Sigmoid colon (tissue), 4 donors: ENCODE measurements around the gene KRTAP4-3.

Experiments
- EP300 ChIP-seq, 4 donors: sonication (generic); formaldehyde crosslinking; IDR thresholded peaks; one replicate each; pipeline ENCODE4 v1.6.1; 2017; ENCODE audit warnings: antibody characterized with exemption in 4 of 4
- TF ChIP-seq, protein P1 (sequence below), 4 experiments: fragments of 450-650 bp in 3 of 4; fragments of 200-600 bp in 1 of 4; IDR thresholded peaks; one replicate each; pipeline ENCODE4 v1.5.1; 2016 to 2019; ENCODE audit warnings: antibody characterized with exemption in 4 of 4, mild to moderate bottlenecking in 3 of 4, moderate library complexity in 2 of 4

DNA sequence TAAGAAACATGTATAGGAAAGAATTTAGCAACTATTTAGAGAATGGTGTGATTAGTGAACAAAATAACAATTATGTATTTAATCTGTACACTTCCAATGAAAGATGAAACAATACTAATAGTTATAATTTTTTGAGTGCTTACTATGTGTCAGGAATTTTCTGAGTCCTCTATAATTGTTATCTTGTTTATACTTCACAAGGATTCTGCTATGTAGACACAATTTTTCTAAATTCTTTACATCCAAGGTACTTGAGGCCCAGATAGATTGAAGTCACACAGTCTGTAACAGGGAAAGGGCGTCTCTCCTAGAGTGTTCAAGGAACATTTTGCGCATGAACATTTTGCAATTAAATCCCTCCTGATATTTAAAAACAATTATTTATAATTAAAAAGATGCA, 43.0 kb downstream of the KRTAP4-3 start:
- no peak for TF ChIP-seq EP300 (IDR thresholded peaks at IDR 0.05)
- TF ChIP-seq, protein P1, sequence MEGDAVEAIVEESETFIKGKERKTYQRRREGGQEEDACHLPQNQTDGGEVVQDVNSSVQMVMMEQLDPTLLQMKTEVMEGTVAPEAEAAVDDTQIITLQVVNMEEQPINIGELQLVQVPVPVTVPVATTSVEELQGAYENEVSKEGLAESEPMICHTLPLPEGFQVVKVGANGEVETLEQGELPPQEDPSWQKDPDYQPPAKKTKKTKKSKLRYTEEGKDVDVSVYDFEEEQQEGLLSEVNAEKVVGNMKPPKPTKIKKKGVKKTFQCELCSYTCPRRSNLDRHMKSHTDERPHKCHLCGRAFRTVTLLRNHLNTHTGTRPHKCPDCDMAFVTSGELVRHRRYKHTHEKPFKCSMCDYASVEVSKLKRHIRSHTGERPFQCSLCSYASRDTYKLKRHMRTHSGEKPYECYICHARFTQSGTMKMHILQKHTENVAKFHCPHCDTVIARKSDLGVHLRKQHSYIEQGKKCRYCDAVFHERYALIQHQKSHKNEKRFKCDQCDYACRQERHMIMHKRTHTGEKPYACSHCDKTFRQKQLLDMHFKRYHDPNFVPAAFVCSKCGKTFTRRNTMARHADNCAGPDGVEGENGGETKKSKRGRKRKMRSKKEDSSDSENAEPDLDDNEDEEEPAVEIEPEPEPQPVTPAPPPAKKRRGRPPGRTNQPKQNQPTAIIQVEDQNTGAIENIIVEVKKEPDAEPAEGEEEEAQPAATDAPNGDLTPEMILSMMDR (IDR thresholded peaks at IDR 0.05) = no peak
